HUES64 (cell line): ENCODE measurements around the gene CDK5R1. TPM values are rescaled to one million over a fixed set of nuclear protein-coding genes. Genes with fewer than 3 reads are reported as not detected.
"Not testable (repeated sequence)": the region's sequence is repeated elsewhere in the genome, so short reads cannot be mapped to it uniquely, and the experiment has no call there.

Source experiments
- H3K27ac ChIP-seq: 2 replicates; pipeline ENCODE4 v1.7.0; 2013; ENCODE audit warnings: low read depth, low read length, inconsistent platforms
- H3K27me3 ChIP-seq: 2 replicates; pipeline ENCODE4 v1.6.1; 2013; ENCODE audit warnings: mild to moderate bottlenecking, low read length; ENCODE audit not compliant: insufficient read depth
- H3K36me3 ChIP-seq: 2 replicates; pipeline ENCODE4 v1.6.1; 2013; ENCODE audit warnings: mild to moderate bottlenecking, low read length; ENCODE audit not compliant: insufficient read depth
- H3K4me1 ChIP-seq: 2 replicates; pipeline ENCODE4 v1.6.1; 2013; ENCODE audit warnings: mild to moderate bottlenecking, low read length, moderate library complexity; ENCODE audit not compliant: insufficient read depth
- H3K4me3 ChIP-seq: 2 replicates; pipeline ENCODE4 v1.5.1; 2013; ENCODE audit warnings: mild to moderate bottlenecking, low read length, moderate library complexity
- H3K9ac ChIP-seq: 2 replicates; pipeline ENCODE4 v1.6.1; 2013; ENCODE audit warnings: mild to moderate bottlenecking, low read depth, low read length
- H3K9me3 ChIP-seq: 2 replicates; pipeline ENCODE4 v1.6.1; 2013; ENCODE audit warnings: low read depth, low read length; ENCODE audit not compliant: insufficient read depth
- WGBS: fragments of 150-250, 120-280 bp; methylation state at CpG from one replicate; pipeline ENCODE4 v1.1.7; 2013; ENCODE audit warnings: missing lambda C conversion rate; 5-methylcytosine and 5-hydroxymethylcytosine counted together
- polyA plus RNA-seq, 2 experiments: library from polyadenylated mRNA; stranded (reverse); fragments of 50-300 nt; gene quantifications; one replicate each; pipeline ENCODE4 v1.2.3, GENCODE V29; 2013

The CDK5R1 gene
- 9.9 TPM for polyA plus RNA-seq (2013, experiment 1 of 2)
- polyA plus RNA-seq (2013, experiment 2 of 2) = 9.8 TPM

DNA sequence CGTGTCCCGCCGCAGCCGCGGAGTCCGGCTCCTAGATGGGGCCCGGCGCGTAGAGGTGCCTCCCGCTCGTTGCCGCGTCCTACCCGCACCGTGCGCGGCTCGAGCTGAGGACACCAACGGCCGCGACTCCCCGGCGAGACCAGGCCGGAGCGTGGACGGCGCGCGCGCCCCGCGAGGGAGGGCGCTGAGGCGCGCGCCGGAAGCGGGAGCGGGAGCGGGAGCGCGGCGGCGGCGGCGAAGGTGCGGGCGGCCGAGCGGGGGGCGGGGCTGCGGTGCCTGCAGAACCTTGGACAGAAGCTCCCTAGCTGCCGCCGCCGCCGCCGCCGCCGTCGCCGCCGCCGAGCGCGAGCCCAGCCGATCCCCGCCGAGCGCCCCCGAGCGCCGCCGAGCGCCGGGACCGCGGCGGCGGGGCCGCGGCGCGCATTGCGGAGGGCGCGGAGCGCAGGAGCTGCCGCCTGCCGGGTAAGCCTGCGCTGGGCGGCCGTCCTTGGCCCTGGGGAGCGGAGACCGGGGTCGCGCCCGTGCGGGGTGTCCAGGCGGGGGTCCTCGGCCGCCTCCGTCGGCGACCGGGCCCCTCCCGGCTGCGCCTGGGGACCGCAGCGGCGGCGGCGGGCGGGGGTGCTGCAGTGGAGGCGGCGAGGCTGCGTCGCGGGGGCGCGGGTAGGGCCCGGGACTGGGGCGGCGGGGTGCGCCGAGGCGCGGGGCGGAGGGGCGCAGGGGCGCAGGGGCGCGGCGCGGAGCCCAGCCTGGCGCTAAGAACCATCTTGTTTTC is at the start of gene CDK5R1:
TSS of gene CDK5R1 (plus strand) at position 293 of the 772 bp plus-strand sequence. CDS start 628 bp downstream, outside the sequence.
- Histone ChIP-seq H3K27ac (peak within 1 kb of the TSS; percentile 81; the same call in 1 of the 2 replicates), H3K27me3 (no peaks in the 10 kb centered on the region), H3K9ac (peak within 1 kb of the TSS; percentile 81), H3K4me3 (peak within 1 kb of the TSS; percentile 86), H3K4me1 (peaks cover 25% of the 10 kb centered on the region), H3K9me3 (no peaks in the 10 kb centered on the region), H3K36me3 (peaks cover 41% of the 10 kb centered on the region)
- under 1% methylated on average over 135 of the region's 135 CpGs for WGBS

DNA sequence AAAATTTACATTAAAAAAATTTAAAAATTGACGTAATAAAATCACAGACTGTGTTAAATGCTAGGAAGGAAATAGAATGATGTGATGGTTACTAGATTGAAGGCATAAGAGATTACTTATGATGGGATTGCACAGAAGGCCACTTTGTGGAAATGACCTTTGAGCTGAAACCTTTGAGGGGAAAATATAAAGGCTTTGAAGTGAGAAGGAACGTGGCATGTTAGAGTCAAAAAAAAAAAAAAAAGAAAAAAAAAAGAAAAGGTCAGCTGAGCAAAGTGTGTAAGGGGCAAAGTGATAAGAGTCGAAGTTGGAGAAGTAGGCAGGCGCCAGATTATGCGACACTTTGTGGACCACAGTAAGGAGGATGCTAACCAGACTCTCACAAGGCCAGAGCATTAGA is 46.1 kb upstream of the CDK5R1 start:
- H3K36me3 ChIP-seq = no peaks in the 10 kb centered on the region
- no peak overlapping the region for H3K4me3 ChIP-seq
- no peak overlapping the region for H3K27ac ChIP-seq
- WGBS = 86% methylated on average over 5 of the region's 5 CpGs
- peaks cover 10% of the 10 kb centered on the region for H3K27me3 ChIP-seq
- H3K9ac ChIP-seq = no peak overlapping the region
- peaks cover 2% of the 10 kb centered on the region; the same call in 1 of the 2 replicates for H3K4me1 ChIP-seq
- H3K9me3 ChIP-seq = no peaks in the 10 kb centered on the region; the same call in 1 of the 2 replicates

DNA sequence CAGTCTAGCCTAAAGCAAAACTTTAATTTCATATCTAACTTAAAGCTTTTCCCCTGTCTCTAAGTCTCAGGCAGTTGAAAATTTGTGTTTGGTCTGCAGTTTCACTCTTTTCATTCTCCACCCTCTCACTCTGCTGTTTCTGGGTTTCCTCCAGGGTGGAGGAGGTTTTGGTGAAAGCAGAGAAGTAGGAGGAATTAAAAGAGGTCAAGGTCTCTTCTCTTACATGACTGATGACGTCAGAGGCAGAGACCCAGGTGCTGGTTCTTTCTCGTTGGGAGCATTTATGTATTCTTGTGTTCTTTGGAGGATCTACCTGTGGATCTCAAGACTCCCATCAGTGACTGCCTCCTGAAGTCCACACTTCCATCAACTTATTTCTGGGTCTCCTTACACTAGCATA is 44.9 kb upstream of the CDK5R1 start:
- no peaks in the 10 kb centered on the region for H3K9me3 ChIP-seq
- no peak overlapping the region for H3K9ac ChIP-seq
- WGBS = 70% methylated on average over 2 of the region's 2 CpGs

DNA sequence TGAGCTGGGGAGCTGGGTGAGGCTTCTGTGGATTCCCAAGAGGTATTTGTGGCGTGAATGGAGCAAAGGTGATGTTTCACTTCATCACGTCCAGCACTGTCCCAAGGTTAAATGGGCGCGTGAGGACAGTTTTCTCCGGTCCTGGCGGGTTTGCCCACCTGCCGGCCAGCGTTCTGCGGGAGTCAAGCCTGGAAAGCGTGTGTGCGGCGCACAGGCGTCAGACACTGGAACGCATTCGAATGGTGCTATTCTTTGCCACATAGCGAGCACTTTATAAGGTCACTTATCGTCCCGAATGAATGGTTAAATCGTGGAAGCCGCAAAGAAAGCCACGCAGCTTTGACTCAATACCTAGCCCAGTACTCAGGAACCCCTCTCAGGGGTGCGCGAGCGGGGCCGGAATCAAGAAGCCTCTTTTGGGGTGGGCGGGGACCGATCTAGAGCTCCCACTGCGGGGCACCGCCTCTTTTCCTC is 42.9 kb upstream of the CDK5R1 start:
- no peak overlapping the region for H3K9ac ChIP-seq

More for the DNA sequence above, 44.9 kb upstream of the CDK5R1 start:
- H3K27ac ChIP-seq = no peak overlapping the region
- H3K4me1 ChIP-seq = peaks cover 9% of the 10 kb centered on the region; the same call in 1 of the 2 replicates
- H3K4me3 ChIP-seq = no peak overlapping the region
- H3K27me3 ChIP-seq = peaks cover 10% of the 10 kb centered on the region
- peaks cover 10% of the 10 kb centered on the region for H3K36me3 ChIP-seq

DNA sequence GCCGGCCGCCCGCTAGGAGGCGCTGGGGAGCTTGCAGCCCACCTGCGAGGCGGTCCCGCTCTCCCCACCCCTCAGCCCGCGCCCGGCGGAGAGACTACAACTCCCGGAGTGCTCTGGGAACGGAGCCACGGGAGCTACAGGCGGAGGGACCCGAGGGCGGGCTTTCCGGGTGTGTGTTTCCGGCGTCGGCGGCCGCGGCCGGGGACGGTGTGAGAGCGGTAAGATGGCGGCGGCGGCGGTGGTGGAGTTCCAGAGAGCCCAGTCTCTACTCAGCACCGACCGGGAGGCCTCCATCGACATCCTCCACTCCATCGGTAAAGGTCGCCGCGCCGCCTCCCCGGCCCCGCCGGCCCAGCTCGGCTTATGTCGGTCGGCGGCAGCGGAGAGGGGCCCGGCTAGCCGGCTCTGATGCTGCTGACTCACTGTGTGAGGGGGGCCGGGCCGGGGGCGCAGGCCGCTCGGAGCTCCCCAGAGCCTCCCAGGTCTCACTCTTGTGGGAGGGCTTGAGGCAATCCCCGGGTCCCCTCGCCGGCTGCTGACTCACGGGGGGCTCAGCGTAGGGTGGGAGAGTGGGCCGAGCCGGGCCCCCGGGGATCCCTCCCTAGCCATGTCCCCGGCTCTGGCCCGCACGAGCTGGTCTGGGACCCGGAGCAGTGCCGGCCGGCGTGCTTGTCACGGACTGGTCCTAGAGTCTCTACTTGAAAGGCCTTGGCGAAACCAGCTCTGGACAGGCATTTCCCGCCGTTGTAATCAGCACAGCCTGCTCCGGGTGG is 42.3 kb upstream of the CDK5R1 start, which contains the start of gene PSMD11:
TSS of gene PSMD11 (plus strand) at position 210 of the 773 bp plus-strand sequence. CDS start at position 224, 14 bp downstream.
- H3K9ac ChIP-seq = peak within 1 kb of the TSS; percentile 97
- H3K36me3 ChIP-seq = peaks cover 36% of the 10 kb centered on the region
- peak within 1 kb of the TSS; percentile 87 for H3K27ac ChIP-seq
- peaks cover 9% of the 10 kb centered on the region; the same call in 1 of the 2 replicates for H3K4me1 ChIP-seq
- no peaks in the 10 kb centered on the region for H3K9me3 ChIP-seq
- under 1% methylated on average over 73 of the region's 74 CpGs for WGBS
- H3K27me3 ChIP-seq = peaks cover 10% of the 10 kb centered on the region
- H3K4me3 ChIP-seq = peak within 1 kb of the TSS; percentile 97

More for the DNA sequence above, 42.9 kb upstream of the CDK5R1 start:
- 21% methylated on average over 29 of the region's 29 CpGs for WGBS
- Histone ChIP-seq H3K4me1 (peaks cover 9% of the 10 kb centered on the region; the same call in 1 of the 2 replicates), H3K36me3 (peaks cover 29% of the 10 kb centered on the region), H3K27ac (no peak overlapping the region), H3K9me3 (no peaks in the 10 kb centered on the region), H3K27me3 (peaks cover 10% of the 10 kb centered on the region), H3K4me3 (peak overlapping the region; percentile 97)

DNA sequence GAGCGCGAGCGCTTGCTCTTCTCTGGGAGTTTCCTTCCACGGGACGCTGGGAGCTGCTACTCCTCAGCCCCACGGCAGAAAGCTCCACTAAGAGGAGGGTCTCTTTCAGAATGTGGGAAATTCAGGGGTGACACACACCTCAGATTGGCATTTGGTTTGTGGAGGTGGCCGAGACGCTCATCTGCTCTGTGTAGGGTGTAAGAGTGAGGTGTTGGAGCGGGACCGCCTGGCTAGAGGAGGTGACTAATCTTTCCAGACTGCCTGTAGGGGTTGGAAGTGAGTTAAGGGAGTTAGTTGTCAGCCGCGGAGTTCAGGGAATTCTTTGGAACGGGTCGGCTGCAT is 41.7 kb upstream of the CDK5R1 start:
- WGBS = under 1% methylated on average over 14 of the region's 14 CpGs
- Histone ChIP-seq H3K4me3 (peak overlapping the region; percentile 97), H3K36me3 (peaks cover 41% of the 10 kb centered on the region), H3K9me3 (no peaks in the 10 kb centered on the region), H3K27me3 (peaks cover 10% of the 10 kb centered on the region), H3K4me1 (peaks cover 9% of the 10 kb centered on the region; the same call in 1 of the 2 replicates), H3K27ac (peak overlapping the region; percentile 87), H3K9ac (peak overlapping the region; percentile 97)

DNA sequence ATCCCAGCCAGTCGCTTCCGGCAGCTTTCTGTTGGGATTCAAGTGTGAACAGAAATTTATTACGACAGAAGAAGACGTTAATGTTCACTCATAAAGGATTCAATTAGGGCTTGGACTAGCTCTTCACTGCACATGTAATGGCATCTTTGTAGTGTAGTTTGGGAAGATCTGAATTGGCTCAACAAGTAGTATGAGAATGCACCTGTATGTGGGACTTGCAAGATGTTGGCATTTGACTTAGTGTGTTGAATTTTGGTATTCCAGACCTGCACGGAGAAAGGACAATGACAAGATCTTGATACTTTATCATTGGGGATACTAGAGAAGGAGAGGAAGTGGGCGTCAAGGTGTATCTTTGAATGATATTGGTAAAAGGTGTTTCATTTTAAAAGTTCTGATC is 41.3 kb upstream of the CDK5R1 start:
- peaks cover 9% of the 10 kb centered on the region; the same call in 1 of the 2 replicates for H3K4me1 ChIP-seq
- 18% methylated on average over 6 of the region's 6 CpGs for WGBS
- H3K36me3 ChIP-seq = peaks cover 45% of the 10 kb centered on the region
- H3K4me3 ChIP-seq = peak overlapping the region; percentile 97
- peaks cover 10% of the 10 kb centered on the region for H3K27me3 ChIP-seq
- H3K9ac ChIP-seq = peak overlapping the region; percentile 97
- no peak overlapping the region for H3K27ac ChIP-seq
- no peaks in the 10 kb centered on the region for H3K9me3 ChIP-seq

DNA sequence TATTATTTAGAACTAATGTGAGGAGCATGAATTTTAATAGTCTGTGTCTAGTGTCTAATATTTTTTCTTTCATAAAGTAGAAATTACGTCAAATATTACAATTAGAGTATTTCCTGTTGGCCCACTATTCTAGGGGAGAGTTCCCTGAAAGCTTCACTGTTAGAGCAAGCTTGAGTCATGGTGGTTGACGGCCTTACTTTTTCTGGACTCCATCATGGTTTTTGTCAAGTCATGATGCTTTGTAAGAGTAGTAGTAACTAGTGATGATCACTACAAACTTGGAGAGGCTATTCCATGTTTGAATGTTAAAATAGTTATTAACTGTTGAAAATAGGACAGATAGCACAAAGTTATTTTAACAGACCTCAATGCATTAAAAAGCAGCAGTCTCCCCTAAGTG is 40.8 kb upstream of the CDK5R1 start:
- H3K9ac ChIP-seq = peak overlapping the region; percentile 14; the same call in 1 of the 2 replicates
- H3K4me3 ChIP-seq = peak overlapping the region; percentile 97
- H3K27ac ChIP-seq = no peak overlapping the region
- H3K4me1 ChIP-seq = peaks cover 9% of the 10 kb centered on the region; the same call in 1 of the 2 replicates
- H3K27me3 ChIP-seq = peaks cover 10% of the 10 kb centered on the region
- whole genome bisulfite sequencing = 84% methylated on average over 1 of the region's 2 CpGs
- peaks cover 49% of the 10 kb centered on the region for H3K36me3 ChIP-seq
- H3K9me3 ChIP-seq = no peaks in the 10 kb centered on the region

DNA sequence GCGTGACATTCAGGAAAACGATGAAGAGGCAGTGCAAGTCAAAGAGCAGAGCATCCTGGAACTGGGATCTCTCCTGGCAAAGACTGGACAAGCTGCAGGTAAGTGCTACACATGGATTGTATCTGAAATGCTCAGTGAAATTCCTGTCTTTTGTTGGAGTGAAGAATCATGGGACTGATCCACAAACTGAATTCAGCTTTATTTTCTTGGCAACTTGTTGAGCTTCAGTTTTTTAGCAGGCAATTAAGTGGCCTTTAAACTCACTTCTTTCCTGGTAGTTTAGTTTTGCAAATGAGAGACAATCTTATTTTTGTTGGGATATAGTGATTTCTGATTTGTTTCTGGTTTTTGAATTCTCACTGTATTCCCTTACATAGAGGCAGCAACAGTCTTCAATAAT is 39.8 kb upstream of the CDK5R1 start:
- Histone ChIP-seq H3K4me3 (no peak overlapping the region), H3K27ac (no peak overlapping the region), H3K9ac (no peak overlapping the region), H3K27me3 (peaks cover 7% of the 10 kb centered on the region), H3K36me3 (peaks cover 59% of the 10 kb centered on the region), H3K4me1 (peaks cover 9% of the 10 kb centered on the region; the same call in 1 of the 2 replicates), H3K9me3 (no peaks in the 10 kb centered on the region)
- WGBS = 93% methylated on average over 2 of the region's 2 CpGs

DNA sequence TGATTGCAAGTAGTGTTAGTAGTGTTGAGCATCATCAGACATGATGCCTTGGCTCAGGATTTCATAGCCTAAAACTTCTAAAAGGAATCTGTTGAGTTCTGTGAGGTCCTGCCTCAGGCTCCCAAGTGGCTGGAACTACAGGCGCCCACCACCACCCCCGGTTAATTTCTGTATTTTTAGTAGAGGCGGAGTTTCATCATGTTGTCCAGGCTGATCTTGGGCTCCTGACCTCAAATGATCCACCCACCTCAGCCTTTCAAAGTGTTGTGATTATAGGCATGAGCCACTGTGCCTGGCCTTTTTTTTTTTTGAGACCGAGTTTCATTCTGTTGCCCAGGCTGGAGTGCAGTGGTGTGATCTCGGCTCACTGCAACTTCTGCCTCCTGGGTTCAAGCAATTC is 36.8 kb upstream of the CDK5R1 start:
- Histone ChIP-seq H3K9ac (no peak overlapping the region), H3K36me3 (peaks cover 89% of the 10 kb centered on the region), H3K4me1 (peaks cover 9% of the 10 kb centered on the region; the same call in 1 of the 2 replicates), H3K27ac (no peak overlapping the region), H3K4me3 (no peak overlapping the region), H3K27me3 (no peaks in the 10 kb centered on the region), H3K9me3 (no peaks in the 10 kb centered on the region)
- WGBS = 96% methylated on average over 5 of the region's 5 CpGs

DNA sequence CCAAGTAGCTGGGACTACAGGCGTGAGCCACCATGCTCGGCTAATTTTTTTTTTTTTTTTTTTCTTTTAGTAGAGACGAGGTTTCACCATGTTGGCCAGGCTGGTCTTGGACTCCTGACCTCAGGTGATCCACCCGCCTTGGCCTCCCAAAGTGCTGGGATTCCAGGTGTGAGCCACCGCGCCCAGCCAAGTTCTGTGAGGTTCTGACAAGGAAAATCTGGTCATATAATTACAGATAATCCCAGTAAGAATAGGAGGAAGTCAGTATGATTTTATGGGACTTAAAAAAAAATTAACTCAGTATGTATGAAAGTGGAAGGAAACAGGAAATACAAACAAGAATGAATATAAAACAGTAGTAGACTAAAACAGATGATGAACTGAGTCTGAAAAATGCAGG is 36.4 kb upstream of the CDK5R1 start:
- H3K4me3 ChIP-seq, H3K9me3 ChIP-seq, H3K9ac ChIP-seq, H3K27me3 ChIP-seq, H3K4me1 ChIP-seq, H3K27ac ChIP-seq: not testable (repeated sequence)
- WGBS = 98% methylated on average over 6 of the region's 6 CpGs
- H3K36me3 ChIP-seq = peaks cover 93% of the 10 kb centered on the region
